ENCODE results near the gene BRI3BP.
"Not testable (repeated sequence)": the region's sequence is repeated elsewhere in the genome, so short reads cannot be mapped to it uniquely, and the experiment has no call there.

The BRI3BP gene

GRCh38 chr12:125065919-125066570 lies 72.6 kb downstream of the BRI3BP start:
- DNase-seq (ENCODE audit: low read depth in 2 of 2): no peak

- DNase-seq (ENCODE audit: low read depth in 2 of 2): no peak
Observed at GRCh38 chr12:125068391-125068790, 74.9 kb downstream of the BRI3BP start.

GRCh38 chr12:125069616-125070015 lies 76.2 kb downstream of the BRI3BP start:
- DNase-seq (ENCODE audit: low read depth in 2 of 2): no peak

- DNase-seq (ENCODE audit: low read depth in 2 of 2): no peak
Observed at GRCh38 chr12:125070112-125070511, 76.7 kb downstream of the BRI3BP start.

GRCh38 chr12:125070661-125071390 lies 77.4 kb downstream of the BRI3BP start:
- DNase-seq (ENCODE audit: low read depth in 2 of 2): no peak

- no peak for DNase-seq (ENCODE audit: low read depth in 2 of 2)
Observed at GRCh38 chr12:125071456-125071855, 78.0 kb downstream of the BRI3BP start.

GRCh38 chr12:125072496-125072895 lies 79.1 kb downstream of the BRI3BP start:
- no peak for DNase-seq (ENCODE audit: low read depth in 2 of 2)

GRCh38 chr12:125074294-125074693 lies 80.8 kb downstream of the BRI3BP start:
- not testable (repeated sequence) for DNase-seq (ENCODE audit: low read depth in 2 of 2)

- DNase-seq (ENCODE audit: low read depth in 2 of 2): no peak
Observed at GRCh38 chr12:125076103-125076502, 82.7 kb downstream of the BRI3BP start.

GRCh38 chr12:125079084-125079483 lies 85.6 kb downstream of the BRI3BP start:
- DNase-seq (ENCODE audit: low read depth in 2 of 2): no peak

- no peak for DNase-seq (ENCODE audit: low read depth in 2 of 2)
Observed at GRCh38 chr12:125079648-125080645, 86.5 kb downstream of the BRI3BP start.

Measured in fibroblast of skin of left quadriceps (primary cell).